ENCODE results near the gene SCARF1. TPM values are rescaled to one million over a fixed set of nuclear protein-coding genes. Genes with fewer than 3 reads are reported as not detected.

The SCARF1 gene
- total RNA-seq, 1 experiment from 2014 or later, result 4.9 TPM

- TF ChIP-seq, protein P1, sequence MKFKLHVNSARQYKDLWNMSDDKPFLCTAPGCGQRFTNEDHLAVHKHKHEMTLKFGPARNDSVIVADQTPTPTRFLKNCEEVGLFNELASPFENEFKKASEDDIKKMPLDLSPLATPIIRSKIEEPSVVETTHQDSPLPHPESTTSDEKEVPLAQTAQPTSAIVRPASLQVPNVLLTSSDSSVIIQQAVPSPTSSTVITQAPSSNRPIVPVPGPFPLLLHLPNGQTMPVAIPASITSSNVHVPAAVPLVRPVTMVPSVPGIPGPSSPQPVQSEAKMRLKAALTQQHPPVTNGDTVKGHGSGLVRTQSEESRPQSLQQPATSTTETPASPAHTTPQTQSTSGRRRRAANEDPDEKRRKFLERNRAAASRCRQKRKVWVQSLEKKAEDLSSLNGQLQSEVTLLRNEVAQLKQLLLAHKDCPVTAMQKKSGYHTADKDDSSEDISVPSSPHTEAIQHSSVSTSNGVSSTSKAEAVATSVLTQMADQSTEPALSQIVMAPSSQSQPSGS (CRISPR knock-in tag; IDR thresholded peaks at IDR 0.05; ENCODE audit: borderline replicate concordance, low read depth), result no peak
- TF ChIP-seq JAZF1 (CRISPR knock-in tag; IDR thresholded peaks at IDR 0.05) (no peak), FOXK1 (CRISPR knock-in tag; IDR thresholded peaks at IDR 0.05) (no peak), FOXJ3 (CRISPR knock-in tag; IDR thresholded peaks at IDR 0.05; ENCODE audit: borderline replicate concordance) (no peak), ZNF317 (CRISPR knock-in tag; IDR thresholded peaks at IDR 0.05; ENCODE audit: borderline replicate concordance, low read depth) (no peak), AFF4 (CRISPR knock-in tag; IDR thresholded peaks at IDR 0.05; ENCODE audit: borderline replicate concordance) (no peak), ZNF281 (CRISPR knock-in tag; IDR thresholded peaks at IDR 0.05) (no peak), ESRRA (CRISPR knock-in tag; IDR thresholded peaks at IDR 0.05; ENCODE audit: borderline replicate concordance) (no peak), GABPB1 (CRISPR knock-in tag; IDR thresholded peaks at IDR 0.05) (no peak), HMGXB4 (CRISPR knock-in tag; IDR thresholded peaks at IDR 0.05) (peak; percentile 79; the same call in 1 of the 2 replicates), SP1 (CRISPR knock-in tag; conservative IDR thresholded peaks at IDR 0.05) (peak; percentile 89), PREB (CRISPR knock-in tag; IDR thresholded peaks at IDR 0.05; ENCODE audit: borderline replicate concordance) (no peak), ZNF121 (CRISPR knock-in tag; IDR thresholded peaks at IDR 0.05) (no peak), NR3C1 (CRISPR knock-in tag; conservative IDR thresholded peaks at IDR 0.05; ENCODE audit: low read depth) (no peak), ZNF138 (CRISPR knock-in tag; conservative IDR thresholded peaks at IDR 0.05) (no peak), ZNF219 (CRISPR knock-in tag; IDR thresholded peaks at IDR 0.05; ENCODE audit: borderline replicate concordance) (no peak), CDX4 (CRISPR knock-in tag; IDR thresholded peaks at IDR 0.05; ENCODE audit: borderline replicate concordance) (no peak), RORB (CRISPR knock-in tag; IDR thresholded peaks at IDR 0.05) (no peak), NFYB (CRISPR knock-in tag; conservative IDR thresholded peaks at IDR 0.05; ENCODE audit: low read depth) (peak; percentile 25; the same call in 1 of the 2 replicates), NR1H2 (CRISPR knock-in tag; IDR thresholded peaks at IDR 0.05) (no peak)
- TF ChIP-seq, protein P2, sequence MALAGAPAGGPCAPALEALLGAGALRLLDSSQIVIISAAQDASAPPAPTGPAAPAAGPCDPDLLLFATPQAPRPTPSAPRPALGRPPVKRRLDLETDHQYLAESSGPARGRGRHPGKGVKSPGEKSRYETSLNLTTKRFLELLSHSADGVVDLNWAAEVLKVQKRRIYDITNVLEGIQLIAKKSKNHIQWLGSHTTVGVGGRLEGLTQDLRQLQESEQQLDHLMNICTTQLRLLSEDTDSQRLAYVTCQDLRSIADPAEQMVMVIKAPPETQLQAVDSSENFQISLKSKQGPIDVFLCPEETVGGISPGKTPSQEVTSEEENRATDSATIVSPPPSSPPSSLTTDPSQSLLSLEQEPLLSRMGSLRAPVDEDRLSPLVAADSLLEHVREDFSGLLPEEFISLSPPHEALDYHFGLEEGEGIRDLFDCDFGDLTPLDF (CRISPR knock-in tag; IDR thresholded peaks at IDR 0.05), result no peak
- TF ChIP-seq, protein P3, sequence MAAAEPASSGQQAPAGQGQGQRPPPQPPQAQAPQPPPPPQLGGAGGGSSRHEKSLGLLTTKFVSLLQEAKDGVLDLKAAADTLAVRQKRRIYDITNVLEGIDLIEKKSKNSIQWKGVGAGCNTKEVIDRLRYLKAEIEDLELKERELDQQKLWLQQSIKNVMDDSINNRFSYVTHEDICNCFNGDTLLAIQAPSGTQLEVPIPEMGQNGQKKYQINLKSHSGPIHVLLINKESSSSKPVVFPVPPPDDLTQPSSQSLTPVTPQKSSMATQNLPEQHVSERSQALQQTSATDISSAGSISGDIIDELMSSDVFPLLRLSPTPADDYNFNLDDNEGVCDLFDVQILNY (CRISPR knock-in tag; IDR thresholded peaks at IDR 0.05), result 0 out of 2 replicates have a peak, but pooled peaks have one; percentile 70
Measured at GRCh38 chr17:1648963-1649843, 3.7 kb upstream of the SCARF1 start (continued).
